HepG2 (cell line): Measurements from ENCODE around the gene PLEKHA6. TPM values are rescaled to one million over a fixed set of nuclear protein-coding genes. Genes with fewer than 3 reads are reported as not detected.

ENCODE experiments used
- ATM ChIP-seq: fragments of 450-650 bp; IDR thresholded peaks from 2 replicates; pipeline ENCODE4 v1.7.1; 2017; ENCODE audit warnings: mild to moderate bottlenecking, borderline replicate concordance
- DNMT3B ChIP-seq: conservative IDR thresholded peaks from 2 replicates; pipeline ENCODE4 v1.6.1; 2016; ENCODE audit warnings: missing biosample characterization, control low read depth
- DRAP1 ChIP-seq: IDR thresholded peaks from 2 replicates; pipeline ENCODE4 v1.6.1; 2016; ENCODE audit warnings: missing genetic modification reagents, missing compliant biosample characterization
- KDM5B ChIP-seq: sonication (generic); formaldehyde crosslinking; IDR thresholded peaks from 2 replicates; pipeline ENCODE4 v1.4.0; 2020; ENCODE audit warnings: missing genetic modification reagents, mild to moderate bottlenecking, borderline replicate concordance
- RBM22 ChIP-seq: fragments of 200-400 bp; formaldehyde crosslinking; optimal IDR thresholded peaks from 2 replicates; pipeline ENCODE3; 2017; ENCODE audit warnings: mild to moderate bottlenecking, low read length, moderate library complexity
- RCOR2 ChIP-seq: IDR thresholded peaks from 2 replicates; pipeline ENCODE4 v1.6.1; 2016; ENCODE audit warnings: missing biosample characterization, missing genetic modification reagents
- RFX1 ChIP-seq: fragments of 450-650 bp; IDR thresholded peaks from 2 replicates; pipeline ENCODE4 v1.6.1; 2017
- SOX6 ChIP-seq, 2 experiments: fragments of 450-650 bp in 1 of 2; sonication (generic) in 1 of 2; formaldehyde crosslinking in 1 of 2; IDR thresholded peaks; 2 replicates each; pipeline versions ENCODE4 v1.4.0 to v1.6.1; 2017 to 2020; ENCODE audit warnings: antibody characterized with exemption in 1 of 2, mild to moderate bottlenecking in 1 of 2, missing genetic modification reagents in 1 of 2
- THAP9 ChIP-seq: sonication (generic); formaldehyde crosslinking; IDR thresholded peaks from 2 replicates; pipeline ENCODE4; 2020; ENCODE audit warnings: missing genetic modification reagents, mild to moderate bottlenecking, borderline replicate concordance
- ZNF407 ChIP-seq: sonication (generic); formaldehyde crosslinking; IDR thresholded peaks from one replicate; pipeline ENCODE4 v1.5.1; 2020; ENCODE audit warnings: mild to moderate bottlenecking, missing genetic modification reagents; ENCODE audit errors: not compliant biosample characterization
- ZNF564 ChIP-seq: sonication (generic); formaldehyde crosslinking; IDR thresholded peaks from 2 replicates; pipeline ENCODE4 v1.8.1; 2023; ENCODE audit warnings: mild to moderate bottlenecking, missing genetic modification reagents
- ZNF816 ChIP-seq: sonication (generic); formaldehyde crosslinking; IDR thresholded peaks from 2 replicates; pipeline ENCODE4 v1.8.0; 2022; ENCODE audit warnings: missing genetic modification reagents, mild to moderate bottlenecking, borderline replicate concordance
- polyA plus RNA-seq, 8 experiments: library from polyadenylated mRNA; depleted of rRNA in 3 of 8; stranded (reverse) in 7 of 8; unstranded in 1 of 8; fragments of >200 nt; fragmentation: Illumina TruSeq in 4 of 8; extraction: Trizol in 4 of 8; gene quantifications; 2 replicates each; pipeline versions ENCODE4 v1.2.1 to v1.2.3, GENCODE V29; 2011 to 2016; ENCODE audit warnings: low read depth in 4 of 8, missing spikeins in 1 of 8, mixed read lengths in 1 of 8; ENCODE audit not compliant: insufficient read depth in 1 of 8
- total RNA-seq, 5 experiments: library from RNA; depleted of rRNA; stranded (reverse); fragments of >200 nt; fragmentation: Illumina TruSeq; extraction: Trizol; gene quantifications; 2 replicates each; pipeline ENCODE4 v1.2.3, GENCODE V29; 2016; ENCODE audit warnings: low read depth in 1 of 5
- TF ChIP-seq, protein P1 (sequence below): sonication (generic); formaldehyde crosslinking; conservative IDR thresholded peaks from 2 replicates; pipeline ENCODE4 v1.5.0; 2020; ENCODE audit warnings: missing genetic modification reagents

Gene PLEKHA6
- total and polyA plus RNA-seq, 2 of the 13 experiments (the other 11 are each of a cell fraction or from before 2014, with no cell fraction given) = 5.3 to 11.4 TPM

DNA sequence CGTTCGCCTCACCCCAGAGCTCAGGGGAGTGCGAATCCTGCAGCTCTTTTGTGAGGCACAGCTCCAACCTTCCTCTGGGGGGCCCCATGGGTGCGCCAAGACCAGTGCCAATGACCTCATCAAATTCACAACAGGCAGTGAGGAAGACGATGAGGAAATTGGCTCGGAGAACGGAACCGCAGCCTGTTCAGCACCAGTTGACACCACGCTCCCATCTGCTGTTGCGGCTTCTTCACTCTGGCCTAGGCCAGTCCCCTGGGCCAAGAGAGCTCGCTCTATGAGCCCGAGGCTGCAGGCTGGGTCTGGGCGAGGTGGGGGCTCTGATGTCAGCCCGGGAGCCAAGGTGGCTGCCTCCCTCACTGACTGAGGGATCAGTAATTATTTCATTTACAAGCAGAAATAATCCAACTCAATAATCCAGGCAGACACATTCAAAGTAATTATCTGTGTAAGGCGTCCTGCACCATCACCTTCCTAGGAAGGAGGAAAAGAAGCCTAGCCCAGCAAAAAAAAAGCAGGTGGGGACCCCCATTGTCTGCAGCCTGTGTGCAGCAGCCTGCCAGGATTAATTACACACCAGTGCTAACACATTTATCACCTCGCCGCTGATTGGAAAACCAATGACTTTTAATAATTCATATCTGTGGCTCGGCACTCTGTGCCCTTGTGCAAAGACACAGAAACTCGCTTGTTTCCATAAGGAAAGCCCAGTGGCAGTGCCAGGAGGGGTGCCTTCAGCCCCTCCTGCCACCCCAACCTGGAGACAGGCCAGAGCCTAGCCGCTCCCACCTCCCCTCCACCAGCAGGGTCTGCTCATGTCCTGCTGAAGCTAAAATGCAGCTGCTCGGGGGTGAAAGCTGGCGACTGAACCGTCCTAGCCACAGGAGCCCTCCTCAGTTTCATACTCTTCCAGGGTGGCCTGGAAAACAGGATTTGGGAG, 1.9 kb downstream of the PLEKHA6 start (continued):
- TF ChIP-seq RFX1 (no peak), SOX6 (IDR thresholded peaks at IDR 0.05) (no peak), SOX6 (CRISPR knock-in tag; IDR thresholded peaks at IDR 0.05) (no peak), DRAP1 (CRISPR knock-in tag) (no peak), DNMT3B (CRISPR knock-in tag) (no peak), ZNF407 (CRISPR knock-in tag) (no peak), RCOR2 (CRISPR knock-in tag) (no peak), KDM5B (CRISPR knock-in tag) (no peak), ATM (no peak), RBM22 (no peak), ZNF564 (no peak), ZNF816 (CRISPR knock-in tag) (no peak), THAP9 (CRISPR knock-in tag) (no peak)
- TF ChIP-seq, protein P1, sequence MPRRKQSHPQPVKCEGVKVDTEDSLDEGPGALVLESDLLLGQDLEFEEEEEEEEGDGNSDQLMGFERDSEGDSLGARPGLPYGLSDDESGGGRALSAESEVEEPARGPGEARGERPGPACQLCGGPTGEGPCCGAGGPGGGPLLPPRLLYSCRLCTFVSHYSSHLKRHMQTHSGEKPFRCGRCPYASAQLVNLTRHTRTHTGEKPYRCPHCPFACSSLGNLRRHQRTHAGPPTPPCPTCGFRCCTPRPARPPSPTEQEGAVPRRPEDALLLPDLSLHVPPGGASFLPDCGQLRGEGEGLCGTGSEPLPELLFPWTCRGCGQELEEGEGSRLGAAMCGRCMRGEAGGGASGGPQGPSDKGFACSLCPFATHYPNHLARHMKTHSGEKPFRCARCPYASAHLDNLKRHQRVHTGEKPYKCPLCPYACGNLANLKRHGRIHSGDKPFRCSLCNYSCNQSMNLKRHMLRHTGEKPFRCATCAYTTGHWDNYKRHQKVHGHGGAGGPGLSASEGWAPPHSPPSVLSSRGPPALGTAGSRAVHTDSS (CRISPR knock-in tag) = no peak
